HG03457 (cell line): Measurements from ENCODE around the gene ADGRD1.

Source experiments
- ATAC-seq: cut with Tn5 transposase; IDR thresholded peaks from one replicate; pipeline ENCODE4 v1.9.1; 2021; ENCODE audit warnings: moderate number of reproducible peaks; ENCODE audit not compliant: unreplicated experiment

The ADGRD1 gene

GRCh38 chr12:131085816-131086591 is 132.3 kb downstream of the ADGRD1 start:
- no peak for ATAC-seq

GRCh38 chr12:131087302-131087818 is 133.7 kb downstream of the ADGRD1 start:
- ATAC-seq = no peak

GRCh38 chr12:131087991-131088700 is 134.4 kb downstream of the ADGRD1 start:
- no peak for ATAC-seq

- no peak for ATAC-seq
Observed at GRCh38 chr12:131088701-131089530, 135.2 kb downstream of the ADGRD1 start.

- ATAC-seq = no peak
Observed at GRCh38 chr12:131089531-131090273, 136.0 kb downstream of the ADGRD1 start.

GRCh38 chr12:131090274-131091210 is 136.8 kb downstream of the ADGRD1 start:
- ATAC-seq = no peak

GRCh38 chr12:131091413-131091975 is 137.8 kb downstream of the ADGRD1 start:
- no peak for ATAC-seq

GRCh38 chr12:131091976-131092691 is 138.4 kb downstream of the ADGRD1 start:
- ATAC-seq = no peak

- ATAC-seq = peak; percentile 48
Observed at GRCh38 chr12:131092901-131093603, 139.3 kb downstream of the ADGRD1 start.

GRCh38 chr12:131093604-131093955 is 139.9 kb downstream of the ADGRD1 start:
- no peak for ATAC-seq

- no peak for ATAC-seq
Observed at GRCh38 chr12:131093971-131094830, 140.5 kb downstream of the ADGRD1 start.

- no peak for ATAC-seq
Observed at GRCh38 chr12:131094831-131095805, 141.4 kb downstream of the ADGRD1 start.

- ATAC-seq = no peak
Observed at GRCh38 chr12:131095826-131096680, 142.3 kb downstream of the ADGRD1 start.

GRCh38 chr12:131096681-131097181 is 143.0 kb downstream of the ADGRD1 start:
- no peak for ATAC-seq
